Fibroblast of skin of left biceps (primary cell): ENCODE data around the gene STOX2.

Experiments used
- DNase-seq, 2 experiments: peaks; one replicate each; pipeline ENCODE4 v3.0.0-alpha.2; 2013; ENCODE audit warnings: low read depth in 2 of 2

STOX2 gene

GRCh38 chr4:183897193-183897592 lies 7.9 kb upstream of the STOX2 start:
- no peak for DNase-seq

- no peak for DNase-seq
Measured at GRCh38 chr4:183898456-183898855, 6.7 kb upstream of the STOX2 start.

- DNase-seq, result no peak
Measured at GRCh38 chr4:183903021-183903760, 1.9 kb upstream of the STOX2 start.

GRCh38 chr4:183905593-183906488 lies 734 bp downstream of the STOX2 start:
- DNase-seq, result no peak

GRCh38 chr4:183906489-183906738 lies 1.3 kb downstream of the STOX2 start:
- DNase-seq, result no peak

- no peak for DNase-seq
Measured at GRCh38 chr4:183906739-183907651, 1.9 kb downstream of the STOX2 start.

GRCh38 chr4:183907871-183908683 lies 3.0 kb downstream of the STOX2 start:
- DNase-seq, result no peak

- no peak for DNase-seq
Measured at GRCh38 chr4:183909187-183909586, 4.1 kb downstream of the STOX2 start.

GRCh38 chr4:183909801-183910200 lies 4.7 kb downstream of the STOX2 start:
- no peak for DNase-seq

- peak; percentile 20 to 30 for DNase-seq
Measured at GRCh38 chr4:183912585-183912984, 7.5 kb downstream of the STOX2 start.

- no peak for DNase-seq
Measured at GRCh38 chr4:183915976-183916375, 10.9 kb downstream of the STOX2 start.

- no peak for DNase-seq
Measured at GRCh38 chr4:183918696-183919095, 13.6 kb downstream of the STOX2 start.

- no peak for DNase-seq
Measured at GRCh38 chr4:183919141-183919540, 14.0 kb downstream of the STOX2 start.

- no peak for DNase-seq
Measured at GRCh38 chr4:183920512-183920911, 15.4 kb downstream of the STOX2 start.

- DNase-seq, result no peak
Measured at GRCh38 chr4:183921335-183921734, 16.2 kb downstream of the STOX2 start.

GRCh38 chr4:183924362-183925044 lies 19.4 kb downstream of the STOX2 start:
- DNase-seq, result no peak

- no peak for DNase-seq
Measured at GRCh38 chr4:183926950-183927349, 21.8 kb downstream of the STOX2 start.

GRCh38 chr4:183932576-183932975 lies 27.5 kb downstream of the STOX2 start:
- DNase-seq, result no peak

GRCh38 chr4:183934761-183935160 lies 29.7 kb downstream of the STOX2 start:
- DNase-seq, result no peak

GRCh38 chr4:183935355-183936005 lies 30.4 kb downstream of the STOX2 start:
- no peak for DNase-seq
